B cell (primary cell): ENCODE results near the gene IRF1. TPM values are rescaled to one million over a fixed set of nuclear protein-coding genes. Genes with fewer than 3 reads are reported as not detected.

Experiments
- ATAC-seq: fragments of 200-7000 bp; cut with Tn5 transposase; one replicate; pipeline ENCODE4 v1.10.0; 2021; ENCODE audit warnings: low read depth, mild to moderate bottlenecking, moderate number of reproducible peaks, moderate library complexity
- CTCF ChIA-PET: fragments of 350-600 bp; sonication (Branson Sonifier 250); formaldehyde crosslinking; loops from one replicate; lab custom pipeline; 2021; ENCODE audit warnings: antibody characterized with exemption, inconsistent platforms; lab: Charles Lee
- POLR2A ChIA-PET: fragments of 350-600 bp; sonication (Branson Sonifier 250); formaldehyde crosslinking; loops from one replicate; lab custom pipeline; 2021; ENCODE audit warnings: antibody characterized with exemption; lab: Charles Lee
- DNase-seq: peaks from one replicate; pipeline ENCODE4 v3.0.0; 2013
- H2AFZ ChIP-seq: 2 replicates; pipeline ENCODE4 v1.6.1; 2012; ENCODE audit warnings: mild to moderate bottlenecking, low read depth, low read length; ENCODE audit not compliant: insufficient read depth, poor library complexity, severe bottlenecking
- H3K27ac ChIP-seq, 2 donors: 1 replicate in 1 of 2; 2 replicates in 1 of 2; pipeline ENCODE4 v1.5.1; 2012 to 2013; ENCODE audit warnings: low read length in 2 of 2, mild to moderate bottlenecking in 2 of 2, moderate library complexity in 1 of 2
- H3K27me3 ChIP-seq, 4 experiments: fragments of 200-600 bp in 1 of 4; sonication (generic) in 1 of 4; replicated peaks in 1 of 4; 1 replicate in 2 of 4; 2 replicates in 2 of 4; pipeline versions ENCODE4 v1.6.1 to v1.7.0; 2013 to 2016; ENCODE audit warnings: low read length in 3 of 4, mild to moderate bottlenecking in 2 of 4, mixed read lengths in 1 of 4, moderate library complexity in 1 of 4; ENCODE audit not compliant: insufficient read depth in 4 of 4, control insufficient read depth in 3 of 4; ENCODE audit errors: control extremely low read depth in 1 of 4
- H3K36me3 ChIP-seq, 2 experiments: replicated peaks in 1 of 2; 1 replicate in 1 of 2; 2 replicates in 1 of 2; pipeline versions ENCODE4 v1.6.1 to v1.7.1; 2013; ENCODE audit warnings: low read length in 1 of 2; ENCODE audit not compliant: insufficient read depth in 2 of 2, control insufficient read depth in 1 of 2; ENCODE audit errors: control extremely low read depth in 1 of 2, extremely low read depth in 1 of 2
- H3K4me1 ChIP-seq, 2 donors: fragments of 200-600 bp in 1 of 2; sonication (generic) in 1 of 2; 1 replicate in 1 of 2; 2 replicates in 1 of 2; pipeline versions ENCODE4 v1.5.1 to v1.6.1; 2013 to 2017; ENCODE audit warnings: low read length in 2 of 2; ENCODE audit not compliant: control insufficient read depth in 2 of 2, insufficient read depth in 2 of 2
- H3K4me2 ChIP-seq: replicated peaks from 2 replicates; pipeline ENCODE3; 2012; ENCODE audit warnings: mild to moderate bottlenecking, low read depth, low read length; ENCODE audit not compliant: poor library complexity, severe bottlenecking
- H3K4me3 ChIP-seq, 5 experiments: fragments of 200-600 bp in 1 of 5; sonication (generic) in 1 of 5; 1 replicate in 3 of 5; 2 replicates in 2 of 5; pipeline versions ENCODE4 v1.5.1 to v1.7.0; 2011 to 2016; ENCODE audit warnings: low read length in 4 of 5, mild to moderate bottlenecking in 4 of 5, low read depth in 2 of 5, control low read depth in 1 of 5, moderate library complexity in 1 of 5; ENCODE audit not compliant: insufficient read depth in 1 of 5; ENCODE audit errors: control extremely low read depth in 1 of 5, extremely low read depth in 1 of 5
- H3K79me2 ChIP-seq: fragments of 200-600 bp; sonication (generic); one replicate; pipeline ENCODE4 v1.6.0; 2016; ENCODE audit warnings: low read length; ENCODE audit not compliant: control insufficient read depth, insufficient read depth
- H3K9ac ChIP-seq: fragments of 200-600 bp; sonication (generic); 2 replicates; pipeline ENCODE4 v1.6.1; 2017; ENCODE audit warnings: mild to moderate bottlenecking, low read length, moderate library complexity
- H3K9me3 ChIP-seq, 3 donors: one replicate each; pipeline versions ENCODE4 v1.6.1 to v1.7.1; 2013; ENCODE audit warnings: low read length in 2 of 3; ENCODE audit not compliant: control insufficient read depth in 2 of 3, insufficient read depth in 1 of 3; ENCODE audit errors: control extremely low read depth in 1 of 3
- H4K20me1 ChIP-seq: 2 replicates; pipeline ENCODE4 v1.6.0; 2012; ENCODE audit warnings: mild to moderate bottlenecking, low read length; ENCODE audit not compliant: insufficient read depth, control insufficient read depth, poor library complexity, severe bottlenecking
- H3K27ac Mint-ChIP-seq: one replicate; pipeline ENCODE4 v1.8.0; 2021; ENCODE audit warnings: mixed read lengths
- H3K27me3 Mint-ChIP-seq: one replicate; pipeline ENCODE4 v1.8.0; 2021; ENCODE audit warnings: mixed read lengths
- H3K4me1 Mint-ChIP-seq: one replicate; pipeline ENCODE4 v1.8.0; 2021; ENCODE audit warnings: mixed read lengths
- H3K4me3 Mint-ChIP-seq: one replicate; pipeline ENCODE4 v1.8.0; 2021; ENCODE audit warnings: mixed read lengths
- H3K9me3 Mint-ChIP-seq: one replicate; pipeline ENCODE4 v1.8.0; 2022; ENCODE audit warnings: mixed read lengths; ENCODE audit not compliant: insufficient read depth
- CTCF ChIP-seq: fragments of 200-600 bp; IDR thresholded peaks from one replicate; pipeline ENCODE4 v1.8.0; 2022; ENCODE audit warnings: antibody characterized with exemption, mild to moderate bottlenecking
- EZH2 ChIP-seq: IDR thresholded peaks from 2 replicates; pipeline ENCODE4 v1.6.1; 2012; ENCODE audit warnings: borderline replicate concordance, low read depth, mild to moderate bottlenecking, moderate library complexity, low read length; ENCODE audit not compliant: insufficient read depth, poor library complexity, severe bottlenecking
- WGBS: methylation state at CpG from one replicate; pipeline ENCODE4 v1.1.5; 2013; ENCODE audit warnings: missing lambda C conversion rate; ENCODE audit not compliant: insufficient coverage; 5-methylcytosine and 5-hydroxymethylcytosine counted together
- intact Hi-C: fragments of 100-400 bp; cut with micrococcal nuclease; formaldehyde crosslinking; loops from one replicate; pipeline ENCODE4 v1.10.0; 2022
- polyA plus RNA-seq: library from polyadenylated mRNA; depleted of rRNA; stranded (reverse); fragments of >200 nt; gene quantifications from 2 replicates; pipeline ENCODE4 v1.2.3, GENCODE V29; 2012
- total RNA-seq, 2 donors: library from RNA; stranded (reverse); fragments of 120-200 nt in 1 of 2; gene quantifications; 1 replicate in 1 of 2; 2 replicates in 1 of 2; pipeline versions ENCODE4 v1.2.3 to v1.2.4, GENCODE V29; 2013 to 2022

The IRF1 gene
- total and polyA plus RNA-seq, 2 donors (not counting 1 experiment from before 2014, with no cell fraction given) = 173 to 306 TPM

GRCh38 chr5:132505641-132506040 is 15.1 kb upstream of the IRF1 start:
- no peak overlapping the region for H3K4me3 ChIP-seq
- no peaks in the 10 kb centered on the region for H4K20me1 ChIP-seq
- peaks cover 13% of the 10 kb centered on the region for H3K4me1 Mint-ChIP-seq
- H3K9me3 ChIP-seq = no peaks in the 10 kb centered on the region
- CTCF ChIA-PET = interaction anchor here (0.7 to 13.8 kb wide), 13 partner anchors 8 to 324 kb away, joined by 3 to 528 read pairs (median 4); partner anchors contain the start of gene IRF1
- peaks cover 12 to 13% of the 10 kb centered on the region in 2 donors for H3K4me1 ChIP-seq
- no peaks in the 10 kb centered on the region for H3K9me3 Mint-ChIP-seq
- ATAC-seq (no peak), DNase-seq (no peak)
- H3K36me3 ChIP-seq = no peaks in the 10 kb centered on the region
- peaks cover 4% of the 10 kb centered on the region for H3K27me3 Mint-ChIP-seq
- TF ChIP-seq CTCF (no peak), EZH2 (no peak)
- no CpG with 5 or more reads among the region's 2 CpGs for WGBS
- POLR2A ChIA-PET = interaction anchor here (0.6 kb wide), 1 partner anchor 111 kb away, joined by 3 read pairs; no protein-coding TSS in a partner anchor
- no peak overlapping the region for H3K4me3 Mint-ChIP-seq
- intact Hi-C loops = loop anchor here (1.0 to 10.0 kb wide), 2 partner anchors 211 to 315 kb away; partner anchors contain the start of gene SLC22A4
- peaks cover 7% of the 10 kb centered on the region for H3K79me2 ChIP-seq
- H3K27ac ChIP-seq = no peak overlapping the region
- H3K27ac Mint-ChIP-seq = no peak overlapping the region
- H3K9ac ChIP-seq = no peak overlapping the region
- H3K4me2 ChIP-seq = no peak overlapping the region
- no peak overlapping the region for H2AFZ ChIP-seq
- peaks cover 0 to 2% (median 0%) of the 10 kb centered on the region in 4 experiments for H3K27me3 ChIP-seq

GRCh38 chr5:132504746-132505145 is 14.2 kb upstream of the IRF1 start:
- Mint-ChIP-seq H3K27ac (no peak overlapping the region), H3K9me3 (no peaks in the 10 kb centered on the region), H3K4me1 (peaks cover 21% of the 10 kb centered on the region), H3K4me3 (no peak overlapping the region), H3K27me3 (peaks cover 4% of the 10 kb centered on the region)
- Histone ChIP-seq H3K79me2 (peaks cover 7% of the 10 kb centered on the region), H3K9ac (no peak overlapping the region), H3K4me1 (peaks cover 15 to 20% of the 10 kb centered on the region in 2 donors), H3K27me3 (peaks cover 0 to 2% (median 0%) of the 10 kb centered on the region in 4 experiments), H3K4me2 (no peak overlapping the region), H4K20me1 (no peaks in the 10 kb centered on the region), H3K27ac (no peak overlapping the region), H3K4me3 (no peak overlapping the region), H2AFZ (no peak overlapping the region), H3K36me3 (no peaks in the 10 kb centered on the region), H3K9me3 (no peaks in the 10 kb centered on the region)
- TF ChIP-seq EZH2 (no peak), CTCF (no peak)
- WGBS = no CpG with 5 or more reads among the region's 4 CpGs
- ChIA-PET POLR2A (interaction anchor here (0.7 kb wide), 1 partner anchor 424 kb away, joined by 3 read pairs; no protein-coding TSS in a partner anchor), CTCF (interaction anchor here (0.8 to 13.8 kb wide), 10 partner anchors 9 to 379 kb away, joined by 3 to 528 read pairs (median 6); no protein-coding TSS in a partner anchor)
- ATAC-seq = no peak
- DNase-seq = no peak
- intact Hi-C loops = loop anchor here (5.0 to 10.0 kb wide), 3 partner anchors 210 to 378 kb away; partner anchors contain the start of genes GDF9, SLC22A4 and UQCRQ
